Upper lobe of left lung (tissue), 6 donors: ENCODE measurements around the gene GUCY2F. TPM values are rescaled to one million over a fixed set of nuclear protein-coding genes. Genes with fewer than 3 reads are reported as not detected.

Source experiments
- ATAC-seq, 2 donors: fragments of 200-7000 bp; cut with Tn5 transposase; one replicate each; pipeline ENCODE4 v1.9.1; 2022; ENCODE audit warnings: mild to moderate bottlenecking in 2 of 2, moderate library complexity in 2 of 2; ENCODE audit not compliant: low FRiP score in 2 of 2
- DNase-seq, 2 donors: peaks; one replicate each; pipeline ENCODE4 v3.0.0-alpha.2; 2019 to 2020
- H3K27ac ChIP-seq, 4 donors: fragments of 200-600 bp; sonication (generic); one replicate each; pipeline ENCODE4 v1.5.1; 2016 to 2019
- H3K27me3 ChIP-seq, 4 donors: fragments of 200-600 bp; sonication (generic); one replicate each; pipeline ENCODE4 v1.5.1; 2017 to 2019
- H3K36me3 ChIP-seq, 4 donors: fragments of 200-600 bp; sonication (generic); one replicate each; pipeline ENCODE4 v1.5.1; 2016 to 2019
- H3K4me1 ChIP-seq, 4 donors: fragments of 200-600 bp; sonication (generic); one replicate each; pipeline ENCODE4 v1.5.1; 2018 to 2019
- H3K4me3 ChIP-seq, 4 donors: fragments of 200-600 bp; sonication (generic); one replicate each; pipeline ENCODE4 v1.5.1; 2017 to 2019; ENCODE audit warnings: mild to moderate bottlenecking in 2 of 4, moderate library complexity in 1 of 4
- H3K9me3 ChIP-seq, 4 donors: fragments of 200-600 bp; sonication (generic); one replicate each; pipeline ENCODE4 v1.5.1; 2018 to 2019
- EP300 ChIP-seq, 4 donors: sonication (generic); formaldehyde crosslinking; IDR thresholded peaks; one replicate each; pipeline ENCODE4 v1.5.1; 2017; ENCODE audit warnings: antibody characterized with exemption in 4 of 4, control low read depth in 2 of 4
- POLR2A ChIP-seq, 4 donors: fragments of 450-650 bp; IDR thresholded peaks; one replicate each; pipeline ENCODE4 v1.5.1; 2016 to 2017; ENCODE audit warnings: antibody characterized with exemption in 4 of 4, mild to moderate bottlenecking in 2 of 4
- POLR2AphosphoS5 ChIP-seq, 2 donors: sonication (generic); formaldehyde crosslinking; IDR thresholded peaks; one replicate each; pipeline ENCODE4 v1.5.1; 2017; ENCODE audit warnings: antibody characterized with exemption in 2 of 2
- WGBS, 2 donors: methylation state at CpG; one replicate each; pipeline ENCODE4 v1.1.5; 2017 to 2018; 5-methylcytosine and 5-hydroxymethylcytosine counted together
- total RNA-seq, 6 donors: library from RNA; depleted of rRNA in 4 of 6; stranded (reverse); fragments of >200 nt in 4 of 6; gene quantifications; one replicate each; pipeline versions ENCODE4 v1.1.0 to v1.2.1, GENCODE V29; 2016 to 2021
- TF ChIP-seq, protein P1 (sequence below), 6 experiments: fragments of 450-650 bp in 4 of 6; fragments of 200-600 bp in 2 of 6; sonication (generic) in 2 of 6; IDR thresholded peaks; one replicate each; pipeline ENCODE4 v1.5.1; 2016 to 2019; ENCODE audit warnings: antibody characterized with exemption in 6 of 6
- donor health status: DM: no; HTN: no; CAD: no; lungs with moderate emphysema.
- donor health status: DM: no; HTN: yes; CAD: no; lungs with severe emphysema.

Gene GUCY2F
- total RNA-seq, 6 donors from 2014 or later, result 0.10 TPM; not detected in 5

DNA sequence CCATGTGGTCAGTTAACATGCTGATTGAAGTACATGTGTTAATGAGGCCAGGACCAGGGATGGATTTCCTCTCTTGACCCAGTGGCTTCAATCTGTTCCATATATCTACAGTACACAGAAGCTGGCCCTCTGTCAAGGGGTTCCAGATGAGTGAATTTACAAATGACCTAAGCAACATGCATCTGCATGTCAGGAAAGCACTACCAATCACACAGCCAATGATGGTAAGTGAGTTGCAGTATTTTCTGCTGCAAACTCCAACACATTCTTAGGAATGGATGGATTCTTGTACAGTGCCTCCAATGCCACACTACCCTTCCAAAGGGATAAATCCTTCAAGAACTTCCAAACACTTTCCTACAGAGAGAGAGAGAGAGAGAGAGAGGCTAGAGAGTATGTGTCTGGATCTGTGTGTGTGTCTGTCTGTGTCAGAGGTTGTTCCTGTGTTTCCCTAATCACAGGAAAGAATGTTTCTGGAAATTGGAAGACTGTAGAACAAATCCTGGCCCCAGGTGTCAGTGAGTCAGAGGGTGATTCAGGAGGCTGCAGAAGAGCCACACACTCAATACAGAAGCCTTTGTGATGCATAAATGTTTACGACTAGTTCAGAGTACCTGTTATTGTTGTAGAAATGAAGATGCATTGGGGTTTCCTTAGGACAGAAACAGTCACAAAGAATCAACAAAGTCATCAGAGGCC lies 107.5 kb downstream of the GUCY2F start:
- Histone ChIP-seq H3K36me3 (no peaks in the 10 kb centered on the region), H3K4me3 (no peak overlapping the region), H3K9me3 (no peaks in the 10 kb centered on the region), H3K27me3 (no peaks in the 10 kb centered on the region), H3K27ac (no peak overlapping the region), H3K4me1 (no peaks in the 10 kb centered on the region)
- no peak for TF ChIP-seq POLR2A (IDR thresholded peaks at IDR 0.05)
- TF ChIP-seq POLR2AphosphoS5 (IDR thresholded peaks at IDR 0.05), result no peak
- TF ChIP-seq EP300 (IDR thresholded peaks at IDR 0.05), result no peak
- TF ChIP-seq, protein P1, sequence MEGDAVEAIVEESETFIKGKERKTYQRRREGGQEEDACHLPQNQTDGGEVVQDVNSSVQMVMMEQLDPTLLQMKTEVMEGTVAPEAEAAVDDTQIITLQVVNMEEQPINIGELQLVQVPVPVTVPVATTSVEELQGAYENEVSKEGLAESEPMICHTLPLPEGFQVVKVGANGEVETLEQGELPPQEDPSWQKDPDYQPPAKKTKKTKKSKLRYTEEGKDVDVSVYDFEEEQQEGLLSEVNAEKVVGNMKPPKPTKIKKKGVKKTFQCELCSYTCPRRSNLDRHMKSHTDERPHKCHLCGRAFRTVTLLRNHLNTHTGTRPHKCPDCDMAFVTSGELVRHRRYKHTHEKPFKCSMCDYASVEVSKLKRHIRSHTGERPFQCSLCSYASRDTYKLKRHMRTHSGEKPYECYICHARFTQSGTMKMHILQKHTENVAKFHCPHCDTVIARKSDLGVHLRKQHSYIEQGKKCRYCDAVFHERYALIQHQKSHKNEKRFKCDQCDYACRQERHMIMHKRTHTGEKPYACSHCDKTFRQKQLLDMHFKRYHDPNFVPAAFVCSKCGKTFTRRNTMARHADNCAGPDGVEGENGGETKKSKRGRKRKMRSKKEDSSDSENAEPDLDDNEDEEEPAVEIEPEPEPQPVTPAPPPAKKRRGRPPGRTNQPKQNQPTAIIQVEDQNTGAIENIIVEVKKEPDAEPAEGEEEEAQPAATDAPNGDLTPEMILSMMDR (IDR thresholded peaks at IDR 0.05), result no peak
- ATAC-seq, result no peak
- no peak for DNase-seq
- 67 to 77% methylated on average over 1 of the region's 1 CpG for WGBS, 2 donors

GRCh38 chrX:109373468-109373867 lies 108.4 kb downstream of the GUCY2F start:
- no peak overlapping the region for H3K27ac ChIP-seq
- DNase-seq (no peak), ATAC-seq (no peak)
- no peak overlapping the region for H3K4me3 ChIP-seq
- WGBS, 2 donors, result 61 to 67% methylated on average over 2 of the region's 2 CpGs
- H3K36me3 ChIP-seq, result no peaks in the 10 kb centered on the region
- TF ChIP-seq POLR2A (IDR thresholded peaks at IDR 0.05) (no peak), EP300 (IDR thresholded peaks at IDR 0.05) (no peak), POLR2AphosphoS5 (IDR thresholded peaks at IDR 0.05) (no peak)
- TF ChIP-seq, protein P1 (IDR thresholded peaks at IDR 0.05), result no peak
- no peaks in the 10 kb centered on the region for H3K4me1 ChIP-seq
- H3K9me3 ChIP-seq, result no peaks in the 10 kb centered on the region
- no peaks in the 10 kb centered on the region for H3K27me3 ChIP-seq

DNA sequence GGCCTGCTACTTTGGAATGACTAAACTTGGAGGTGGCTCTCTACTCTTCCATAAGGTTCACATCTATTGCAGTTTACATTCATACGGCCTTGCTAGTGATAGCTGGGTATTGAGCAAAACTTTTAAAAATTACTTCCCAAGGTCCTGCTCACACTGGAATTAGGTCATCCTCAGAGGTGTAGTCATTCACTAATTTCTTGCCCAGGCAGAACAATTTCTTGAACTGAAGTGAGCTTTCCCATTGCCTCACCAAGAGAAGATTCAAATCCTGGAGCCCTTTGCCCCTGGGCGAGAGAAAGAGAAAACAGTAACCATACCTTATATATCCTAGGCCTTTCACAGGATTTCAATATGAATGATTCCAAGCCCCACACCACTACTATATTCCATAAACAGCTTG lies 109.2 kb downstream of the GUCY2F start:
- Histone ChIP-seq H3K27me3 (no peaks in the 10 kb centered on the region), H3K27ac (no peak overlapping the region), H3K9me3 (no peaks in the 10 kb centered on the region), H3K4me3 (no peak overlapping the region), H3K4me1 (no peaks in the 10 kb centered on the region), H3K36me3 (no peaks in the 10 kb centered on the region)
- ATAC-seq (no peak), DNase-seq (no peak)
- WGBS, 2 donors, result 69 to 77% methylated on average over 2 of the region's 2 CpGs
- no peak for TF ChIP-seq EP300 (IDR thresholded peaks at IDR 0.05)

DNA sequence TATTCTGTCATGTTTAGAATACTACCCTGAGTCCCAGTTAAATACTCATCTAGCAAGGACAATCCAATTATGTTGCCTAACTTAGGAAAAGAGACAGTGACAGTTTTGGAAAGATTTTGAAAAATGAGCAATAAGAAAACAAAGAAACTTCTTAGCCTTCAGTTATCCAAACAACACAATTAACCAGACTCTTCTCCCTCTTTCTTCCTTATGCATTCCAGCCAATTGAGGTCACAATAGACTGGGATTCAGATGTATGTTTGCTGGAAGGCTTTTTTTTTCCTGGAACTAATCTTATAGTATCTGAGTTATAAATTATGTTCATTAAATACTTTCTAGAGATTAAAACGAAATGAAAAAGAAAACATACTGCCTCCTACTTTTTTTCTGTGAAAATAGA lies 109.6 kb downstream of the GUCY2F start:
- H3K36me3 ChIP-seq, result no peaks in the 10 kb centered on the region
- 30 to 38% methylated on average over 1 of the region's 1 CpG for WGBS, 2 donors
- no peak for DNase-seq
- H3K27me3 ChIP-seq, result no peaks in the 10 kb centered on the region
- H3K4me1 ChIP-seq, result no peaks in the 10 kb centered on the region
- no peak overlapping the region for H3K4me3 ChIP-seq
- no peak overlapping the region for H3K27ac ChIP-seq
- no peak for ATAC-seq
- H3K9me3 ChIP-seq, result no peaks in the 10 kb centered on the region
- TF ChIP-seq POLR2A (IDR thresholded peaks at IDR 0.05), result no peak
- TF ChIP-seq, protein P1 (IDR thresholded peaks at IDR 0.05), result no peak
- TF ChIP-seq POLR2AphosphoS5 (IDR thresholded peaks at IDR 0.05), result no peak
- TF ChIP-seq EP300 (IDR thresholded peaks at IDR 0.05), result no peak

DNA sequence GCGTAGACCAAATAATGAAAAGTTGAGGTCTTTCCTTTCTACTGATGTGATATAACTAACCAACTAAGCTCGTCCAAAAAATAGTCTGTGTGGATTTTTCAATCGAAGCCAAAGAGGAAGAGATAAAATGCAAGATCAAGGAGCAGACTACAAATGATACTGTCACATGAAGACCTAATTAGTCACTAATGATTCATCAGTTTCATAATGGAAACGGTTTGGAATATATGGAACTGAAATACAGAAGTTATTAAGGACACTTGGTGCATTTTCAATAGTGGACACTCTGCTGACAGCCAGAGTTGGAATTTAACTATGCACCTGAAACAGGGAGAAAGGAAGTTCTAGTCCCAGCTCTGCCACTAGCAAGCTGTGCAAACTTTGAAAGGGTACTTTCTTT lies 119.8 kb downstream of the GUCY2F start:
- no peak for TF ChIP-seq POLR2AphosphoS5 (IDR thresholded peaks at IDR 0.05)
- TF ChIP-seq, protein P1 (IDR thresholded peaks at IDR 0.05), result no peak
- TF ChIP-seq EP300 (IDR thresholded peaks at IDR 0.05), result no peak
- TF ChIP-seq POLR2A (IDR thresholded peaks at IDR 0.05), result no peak
- Histone ChIP-seq H3K27me3 (no peaks in the 10 kb centered on the region), H3K4me1 (no peaks in the 10 kb centered on the region), H3K9me3 (peaks cover 0 to 7% (median 0%) of the 10 kb centered on the region in 4 donors), H3K4me3 (no peak overlapping the region), H3K27ac (no peak overlapping the region), H3K36me3 (no peaks in the 10 kb centered on the region)
- ATAC-seq (no peak), DNase-seq (no peak)
- WGBS, 2 donors, result 62% methylated on average over 4 of the region's 4 CpGs
